SH-SY5Y (cell line): Measurements from ENCODE around the gene ADAMTS14.

Source experiments
- GATA2 ChIP-seq: IDR thresholded peaks from 2 replicates; pipeline ENCODE4 v1.6.1; 2011; ENCODE audit warnings: mild to moderate bottlenecking, low read depth, low read length
- GATA3 ChIP-seq: IDR thresholded peaks from 2 replicates; pipeline ENCODE4 v1.6.1; 2011; ENCODE audit warnings: low read depth, mild to moderate bottlenecking, low read length, moderate library complexity

ADAMTS14 gene

GRCh38 chr10:70656489-70656888 lies 15.8 kb upstream of the ADAMTS14 start:
- TF ChIP-seq GATA2 (no peak), GATA3 (no peak)

- TF ChIP-seq GATA3 (no peak), GATA2 (no peak)
Observed at GRCh38 chr10:70657041-70657440, 15.3 kb upstream of the ADAMTS14 start.

GRCh38 chr10:70658582-70659136 lies 13.6 kb upstream of the ADAMTS14 start:
- TF ChIP-seq GATA2 (no peak), GATA3 (no peak)

DNA sequence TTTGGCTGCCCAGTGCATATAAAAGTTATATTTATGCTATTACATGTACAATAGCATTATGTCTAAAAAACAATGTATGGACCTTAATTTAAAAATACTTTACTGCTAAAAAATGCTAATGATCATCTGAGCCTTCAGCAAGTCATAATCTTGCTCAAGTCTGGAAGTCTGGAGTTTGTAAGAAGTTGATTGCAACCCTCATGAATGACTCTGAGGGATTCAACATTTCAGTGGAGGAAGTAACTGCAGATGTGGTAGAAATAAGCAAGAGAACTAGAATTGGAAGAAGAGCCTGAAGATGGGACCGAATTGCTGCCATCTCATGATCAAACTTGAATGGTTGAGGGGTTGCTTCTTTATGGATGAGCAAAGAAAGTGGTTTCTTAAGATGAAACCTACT lies 13.0 kb upstream of the ADAMTS14 start:
- TF ChIP-seq GATA3, result no peak
- TF ChIP-seq GATA2, result no peak

GRCh38 chr10:70660722-70661121 lies 11.6 kb upstream of the ADAMTS14 start:
- TF ChIP-seq GATA3 (no peak), GATA2 (no peak)

- TF ChIP-seq GATA3, result no peak
- no peak for TF ChIP-seq GATA2
Observed at GRCh38 chr10:70661623-70662361, 10.5 kb upstream of the ADAMTS14 start.

DNA sequence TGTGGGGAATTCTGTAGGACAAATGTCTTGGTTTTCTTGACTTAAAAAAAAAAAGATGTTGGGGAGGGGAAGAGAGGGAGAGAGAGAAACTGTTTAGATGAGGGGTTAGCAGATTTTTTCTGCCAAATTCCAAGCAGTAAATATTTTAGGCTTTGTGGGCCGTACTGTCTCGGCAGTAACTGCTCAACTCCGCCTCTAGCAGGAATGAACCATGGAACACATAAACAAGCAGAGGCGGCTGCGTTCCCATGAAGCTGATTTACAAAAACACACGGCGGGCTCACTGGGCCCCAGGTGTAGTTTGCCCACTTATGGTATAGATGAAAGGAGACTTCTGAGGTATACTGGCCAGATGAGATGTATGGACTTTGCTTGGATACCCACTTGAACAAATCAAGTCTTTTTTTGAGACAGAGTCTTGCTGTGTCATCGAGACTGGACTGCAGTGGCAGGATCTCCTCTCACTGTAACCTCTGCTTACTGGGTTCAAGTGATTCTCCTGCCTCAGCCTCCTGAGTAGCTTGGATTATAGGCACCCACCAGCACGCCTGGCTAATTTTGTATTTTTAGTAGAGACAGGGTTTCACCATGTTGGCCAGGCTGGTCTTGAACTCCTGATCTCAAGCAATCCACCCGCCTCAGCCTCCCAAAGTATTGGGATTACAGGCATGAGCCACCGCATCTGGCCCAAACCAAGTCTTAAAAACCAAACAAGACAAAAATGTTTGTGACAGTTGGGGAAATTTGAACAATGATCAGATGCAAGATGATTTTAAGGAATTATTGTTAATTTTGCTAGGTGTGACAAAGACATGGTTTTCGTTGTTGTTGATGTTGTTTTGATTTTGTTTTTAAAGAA lies 9.7 kb upstream of the ADAMTS14 start:
- no peak for TF ChIP-seq GATA2
- TF ChIP-seq GATA3, result no peak

DNA sequence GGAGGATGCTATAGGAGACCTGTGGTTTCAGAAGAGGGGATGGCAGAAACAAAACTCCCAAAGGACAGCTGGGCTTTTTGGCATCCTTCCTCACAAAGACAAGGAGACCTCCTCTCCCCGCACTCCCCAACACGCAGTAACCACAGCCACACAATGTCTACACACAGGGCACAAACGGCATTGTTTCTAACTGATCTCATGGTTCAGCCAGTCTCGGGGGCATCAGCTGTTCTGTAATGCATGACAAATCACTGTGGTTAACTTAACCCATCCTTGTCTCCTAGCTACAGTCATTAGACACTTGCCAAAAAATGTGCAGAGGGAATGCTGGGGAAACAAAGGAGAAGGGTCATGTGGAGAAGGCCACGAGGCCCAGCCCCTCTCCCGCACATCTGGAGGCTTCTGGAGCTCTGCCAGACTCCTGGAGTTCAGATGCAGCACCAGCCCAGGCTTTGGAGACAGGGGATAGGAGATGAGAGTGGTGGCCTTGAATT lies 7.6 kb upstream of the ADAMTS14 start:
- TF ChIP-seq GATA2 (no peak), GATA3 (no peak)

- no peak for TF ChIP-seq GATA2
- TF ChIP-seq GATA3, result no peak
Observed at GRCh38 chr10:70666960-70667798, 5.1 kb upstream of the ADAMTS14 start.

DNA sequence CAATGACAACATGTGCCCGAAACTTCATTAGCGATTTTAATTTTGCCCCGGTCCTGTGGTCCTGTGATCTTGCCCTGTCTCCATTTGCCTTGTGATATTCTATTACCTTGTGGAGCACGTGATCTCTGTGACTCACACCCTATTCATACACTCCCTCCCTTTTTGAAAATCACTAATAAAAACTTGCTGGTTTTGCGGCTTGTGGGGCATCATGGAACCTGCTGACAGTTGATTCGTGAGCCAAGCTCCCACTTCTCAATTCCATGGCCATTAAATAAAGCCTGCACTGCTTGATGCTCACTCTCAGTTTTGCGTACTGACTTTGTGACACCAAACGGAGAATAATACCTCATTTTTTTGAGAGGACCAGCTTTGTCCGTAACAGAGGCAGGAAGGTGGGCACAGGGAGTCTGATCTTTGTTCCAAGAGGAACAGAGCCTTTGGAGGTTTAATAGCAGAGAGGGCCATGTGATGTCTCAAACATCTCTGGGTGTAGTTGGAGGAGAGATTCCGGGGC lies 3.8 kb upstream of the ADAMTS14 start:
- TF ChIP-seq GATA3 (no peak), GATA2 (no peak)

- TF ChIP-seq GATA2, result no peak
- no peak for TF ChIP-seq GATA3
Observed at GRCh38 chr10:70669015-70669414, 3.3 kb upstream of the ADAMTS14 start.

DNA sequence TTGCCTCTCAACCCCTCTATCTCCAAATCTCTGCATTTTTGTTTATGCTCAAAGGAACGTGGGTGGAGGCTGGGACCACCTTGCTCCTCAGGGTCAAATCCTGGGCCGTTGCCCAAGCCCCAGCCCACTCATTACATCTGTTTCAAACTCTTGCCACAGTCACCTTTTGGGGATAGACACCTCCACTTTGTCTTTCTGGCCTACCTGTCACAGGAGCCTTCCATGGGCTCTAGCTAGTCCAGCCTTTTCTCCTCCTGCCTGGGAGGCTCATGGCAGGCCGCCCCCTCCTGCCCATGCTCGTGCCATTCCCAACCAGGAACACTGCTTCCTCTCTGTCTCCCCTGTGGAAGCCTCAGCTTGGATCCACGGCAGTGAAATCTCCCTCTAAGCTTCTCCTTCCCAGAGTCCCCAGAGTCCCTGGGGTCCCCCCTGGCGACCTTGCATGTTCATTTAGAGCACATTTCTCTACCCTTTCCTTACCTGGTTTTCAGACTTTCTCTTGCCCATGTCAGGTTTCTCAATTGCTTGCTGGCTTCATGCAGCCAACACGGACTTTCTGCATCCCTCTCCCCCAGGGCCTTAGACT lies 2.5 kb upstream of the ADAMTS14 start:
- TF ChIP-seq GATA2 (no peak), GATA3 (no peak)

DNA sequence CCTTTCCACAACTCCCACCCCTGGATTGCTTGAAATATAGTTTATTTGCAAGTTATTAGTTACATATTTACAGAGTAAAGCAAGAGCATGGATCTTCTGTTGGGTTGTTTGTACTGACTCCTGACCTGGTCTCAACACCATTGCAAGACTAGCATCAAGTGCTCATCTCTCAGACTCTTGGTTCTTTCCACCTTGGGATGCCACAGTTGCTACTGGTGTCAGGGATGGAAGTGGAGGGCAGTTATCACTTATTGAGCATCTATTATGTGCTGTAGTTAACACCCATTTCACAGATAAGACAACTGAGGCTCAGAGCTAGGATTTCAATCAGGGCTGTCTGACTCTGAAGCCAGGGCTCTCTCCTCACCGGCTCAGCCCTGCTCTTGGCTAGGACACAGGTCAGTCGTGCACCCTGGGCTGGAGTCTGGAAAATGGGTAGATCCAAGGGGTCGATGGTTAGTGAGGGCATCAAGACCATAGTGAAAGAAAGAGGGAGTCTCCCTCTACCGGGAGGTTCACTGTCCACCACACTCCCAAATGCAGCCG lies 614 bp upstream of the ADAMTS14 start:
- TF ChIP-seq GATA2 (no peak), GATA3 (no peak)
